HUES6 (cell line): ENCODE data around the gene FADS3.

Experiments used
- H3K27ac ChIP-seq: 2 replicates; pipeline ENCODE4 v1.7.0; 2013; ENCODE audit warnings: low read depth, mild to moderate bottlenecking, low read length, inconsistent platforms
- H3K27me3 ChIP-seq: 2 replicates; pipeline ENCODE4 v1.6.1; 2013; ENCODE audit warnings: low read length; ENCODE audit not compliant: control insufficient read depth, insufficient read depth
- H3K36me3 ChIP-seq: 2 replicates; pipeline ENCODE4 v1.6.1; 2013; ENCODE audit warnings: low read length; ENCODE audit not compliant: control insufficient read depth, insufficient read depth
- H3K4me1 ChIP-seq: 2 replicates; pipeline ENCODE4 v1.6.1; 2013; ENCODE audit warnings: low read length; ENCODE audit not compliant: control insufficient read depth, insufficient read depth
- H3K4me3 ChIP-seq: 2 replicates; pipeline ENCODE4 v1.5.1; 2013; ENCODE audit warnings: low read depth, low read length
- H3K9ac ChIP-seq: one replicate; pipeline ENCODE4 v1.6.1; 2013; ENCODE audit warnings: mild to moderate bottlenecking, low read length
- H3K9me3 ChIP-seq: 2 replicates; pipeline ENCODE4 v1.6.1; 2013; ENCODE audit warnings: low read depth, low read length; ENCODE audit not compliant: control insufficient read depth, insufficient read depth

Gene FADS3

GRCh38 chr11:61866231-61866957, 25.0 kb downstream of the FADS3 start:
- Histone ChIP-seq H3K36me3 (peaks cover 49% of the 10 kb centered on the region), H3K27me3 (peaks cover 2% of the 10 kb centered on the region), H3K4me1 (peaks cover 15% of the 10 kb centered on the region; the same call in 1 of the 2 replicates), H3K4me3 (no peak overlapping the region), H3K9ac (no peak overlapping the region), H3K27ac (no peak overlapping the region), H3K9me3 (no peaks in the 10 kb centered on the region)

GRCh38 chr11:61864814-61865775, 26.2 kb downstream of the FADS3 start:
- H3K4me3 ChIP-seq: no peak overlapping the region
- H3K27ac ChIP-seq: no peak overlapping the region
- no peaks in the 10 kb centered on the region for H3K9me3 ChIP-seq
- no peak overlapping the region for H3K9ac ChIP-seq
- peaks cover 6% of the 10 kb centered on the region; the same call in 1 of the 2 replicates for H3K4me1 ChIP-seq
- H3K27me3 ChIP-seq: no peaks in the 10 kb centered on the region
- H3K36me3 ChIP-seq: peaks cover 60% of the 10 kb centered on the region

- Histone ChIP-seq H3K9ac (no peak overlapping the region), H3K36me3 (peaks cover 74% of the 10 kb centered on the region), H3K9me3 (no peaks in the 10 kb centered on the region), H3K4me1 (no peaks in the 10 kb centered on the region), H3K4me3 (no peak overlapping the region), H3K27ac (no peak overlapping the region), H3K27me3 (no peaks in the 10 kb centered on the region)
Observed at GRCh38 chr11:61863548-61864081, 27.7 kb downstream of the FADS3 start.

- H3K27me3 ChIP-seq: no peaks in the 10 kb centered on the region
- H3K4me1 ChIP-seq: no peaks in the 10 kb centered on the region
- H3K27ac ChIP-seq: no peak overlapping the region
- H3K4me3 ChIP-seq: no peak overlapping the region
- no peak overlapping the region for H3K9ac ChIP-seq
- H3K9me3 ChIP-seq: no peaks in the 10 kb centered on the region
- H3K36me3 ChIP-seq: peaks cover 75% of the 10 kb centered on the region
Observed at GRCh38 chr11:61862714-61863547, 28.4 kb downstream of the FADS3 start.

GRCh38 chr11:61861634-61862033, 29.7 kb downstream of the FADS3 start:
- H3K9ac ChIP-seq: no peak overlapping the region
- no peak overlapping the region for H3K27ac ChIP-seq
- no peaks in the 10 kb centered on the region for H3K9me3 ChIP-seq
- H3K4me3 ChIP-seq: no peak overlapping the region
- H3K4me1 ChIP-seq: no peaks in the 10 kb centered on the region
- H3K36me3 ChIP-seq: peaks cover 85% of the 10 kb centered on the region
- H3K27me3 ChIP-seq: no peaks in the 10 kb centered on the region

- H3K27ac ChIP-seq: no peak overlapping the region
- no peaks in the 10 kb centered on the region for H3K4me1 ChIP-seq
Observed at GRCh38 chr11:61860054-61860903, 31.1 kb downstream of the FADS3 start.

GRCh38 chr11:61855939-61856680, 35.2 kb downstream of the FADS3 start:
- Histone ChIP-seq H3K4me1 (no peaks in the 10 kb centered on the region), H3K9me3 (no peaks in the 10 kb centered on the region), H3K9ac (no peak overlapping the region), H3K27me3 (no peaks in the 10 kb centered on the region), H3K36me3 (peaks cover 87% of the 10 kb centered on the region), H3K4me3 (no peak overlapping the region), H3K27ac (no peak overlapping the region)

More at GRCh38 chr11:61860054-61860903, 31.1 kb downstream of the FADS3 start:
- Histone ChIP-seq H3K4me3 (no peak overlapping the region), H3K9me3 (no peaks in the 10 kb centered on the region), H3K9ac (no peak overlapping the region), H3K36me3 (peaks cover 85% of the 10 kb centered on the region), H3K27me3 (no peaks in the 10 kb centered on the region)

- Histone ChIP-seq H3K4me1 (no peaks in the 10 kb centered on the region), H3K9me3 (no peaks in the 10 kb centered on the region), H3K4me3 (no peak overlapping the region), H3K9ac (no peak overlapping the region), H3K27ac (no peak overlapping the region), H3K27me3 (no peaks in the 10 kb centered on the region), H3K36me3 (peaks cover 89% of the 10 kb centered on the region)
Observed at GRCh38 chr11:61854966-61855714, 36.2 kb downstream of the FADS3 start.

GRCh38 chr11:61854206-61854895, 37.0 kb downstream of the FADS3 start:
- no peak overlapping the region for H3K27ac ChIP-seq
- no peaks in the 10 kb centered on the region for H3K9me3 ChIP-seq
- peaks cover 90% of the 10 kb centered on the region for H3K36me3 ChIP-seq
- no peak overlapping the region for H3K4me3 ChIP-seq
- H3K27me3 ChIP-seq: no peaks in the 10 kb centered on the region
- H3K4me1 ChIP-seq: no peaks in the 10 kb centered on the region
- H3K9ac ChIP-seq: no peak overlapping the region
